PC-3 (cell line): ENCODE measurements around the gene FGF12.

Experiments
- EZH2phosphoT487 ChIP-seq: fragments of 300-600 bp; sonication (generic); IDR thresholded peaks from 2 replicates; pipeline ENCODE4 v1.6.1; 2018; ENCODE audit warnings: mild to moderate bottlenecking, antibody characterized with exemption, low read length, borderline replicate concordance
- TF ChIP-seq, protein P1 (sequence below): fragments of 300-600 bp; sonication (generic); conservative IDR thresholded peaks from 2 replicates; pipeline ENCODE4 v1.5.1; 2017; ENCODE audit warnings: antibody characterized with exemption, low read depth, mild to moderate bottlenecking, low read length

DNA sequence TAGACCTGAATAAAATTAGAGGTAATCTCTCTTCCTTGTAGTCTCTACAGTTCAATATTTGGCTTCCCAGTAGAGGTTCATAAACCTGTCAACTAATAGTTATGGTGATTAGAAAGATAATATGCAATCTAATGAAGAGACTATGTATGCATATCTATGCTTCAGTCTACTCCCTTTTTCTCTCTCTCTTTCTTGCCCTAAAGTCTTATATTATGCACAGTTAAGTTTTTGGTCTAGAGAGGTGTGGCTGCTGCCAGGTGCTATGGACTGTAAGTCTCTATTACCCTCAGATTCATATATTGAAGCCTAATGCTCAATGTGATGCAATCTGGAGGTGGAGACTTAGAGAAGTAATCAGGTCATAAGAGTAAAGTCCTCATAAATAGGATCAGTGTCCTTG, 413.7 kb downstream of the FGF12 start:
- TF ChIP-seq, protein P1, sequence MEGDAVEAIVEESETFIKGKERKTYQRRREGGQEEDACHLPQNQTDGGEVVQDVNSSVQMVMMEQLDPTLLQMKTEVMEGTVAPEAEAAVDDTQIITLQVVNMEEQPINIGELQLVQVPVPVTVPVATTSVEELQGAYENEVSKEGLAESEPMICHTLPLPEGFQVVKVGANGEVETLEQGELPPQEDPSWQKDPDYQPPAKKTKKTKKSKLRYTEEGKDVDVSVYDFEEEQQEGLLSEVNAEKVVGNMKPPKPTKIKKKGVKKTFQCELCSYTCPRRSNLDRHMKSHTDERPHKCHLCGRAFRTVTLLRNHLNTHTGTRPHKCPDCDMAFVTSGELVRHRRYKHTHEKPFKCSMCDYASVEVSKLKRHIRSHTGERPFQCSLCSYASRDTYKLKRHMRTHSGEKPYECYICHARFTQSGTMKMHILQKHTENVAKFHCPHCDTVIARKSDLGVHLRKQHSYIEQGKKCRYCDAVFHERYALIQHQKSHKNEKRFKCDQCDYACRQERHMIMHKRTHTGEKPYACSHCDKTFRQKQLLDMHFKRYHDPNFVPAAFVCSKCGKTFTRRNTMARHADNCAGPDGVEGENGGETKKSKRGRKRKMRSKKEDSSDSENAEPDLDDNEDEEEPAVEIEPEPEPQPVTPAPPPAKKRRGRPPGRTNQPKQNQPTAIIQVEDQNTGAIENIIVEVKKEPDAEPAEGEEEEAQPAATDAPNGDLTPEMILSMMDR: no peak
- no peak for TF ChIP-seq EZH2phosphoT487
